DMS53 treated with DMSO at 0.1 percent for 48 hours (cell line): ENCODE results near the gene SLC2A14.

Experiments used
- DNase-seq: peaks from one replicate; lab custom pipeline; 2025; ENCODE audit not compliant: unreplicated experiment; lab: John Stamatoyannopoulos, UW

SLC2A14 gene

DNA sequence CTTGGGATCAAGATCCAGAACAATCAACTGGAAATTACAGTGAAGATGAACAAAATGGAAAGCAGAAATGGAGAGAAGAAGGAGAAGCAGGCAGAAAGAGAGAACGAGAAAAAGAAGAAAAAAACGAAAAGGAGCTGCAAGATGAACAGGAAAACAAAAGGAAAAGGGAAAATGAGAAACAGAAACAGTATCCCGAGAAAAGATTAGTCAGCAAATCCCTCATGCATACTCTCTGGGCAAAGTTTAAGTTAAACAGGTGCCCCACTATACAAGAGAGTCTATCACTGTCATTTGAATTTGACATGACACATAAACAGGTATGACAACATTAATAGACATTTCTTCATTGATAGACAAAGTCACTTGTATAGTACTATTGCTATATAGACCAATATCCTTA, 102.7 kb downstream of the SLC2A14 start:
- DNase-seq = no peak
